GM19193 (cell line): ENCODE results near the gene CFAP20DC.

ENCODE experiments used
- POLR2A ChIP-seq: IDR thresholded peaks from 4 replicates; pipeline ENCODE4 v1.6.1; 2011; ENCODE audit not compliant: insufficient read depth, insufficient read length; ENCODE audit errors: extremely low read depth

The CFAP20DC gene

DNA sequence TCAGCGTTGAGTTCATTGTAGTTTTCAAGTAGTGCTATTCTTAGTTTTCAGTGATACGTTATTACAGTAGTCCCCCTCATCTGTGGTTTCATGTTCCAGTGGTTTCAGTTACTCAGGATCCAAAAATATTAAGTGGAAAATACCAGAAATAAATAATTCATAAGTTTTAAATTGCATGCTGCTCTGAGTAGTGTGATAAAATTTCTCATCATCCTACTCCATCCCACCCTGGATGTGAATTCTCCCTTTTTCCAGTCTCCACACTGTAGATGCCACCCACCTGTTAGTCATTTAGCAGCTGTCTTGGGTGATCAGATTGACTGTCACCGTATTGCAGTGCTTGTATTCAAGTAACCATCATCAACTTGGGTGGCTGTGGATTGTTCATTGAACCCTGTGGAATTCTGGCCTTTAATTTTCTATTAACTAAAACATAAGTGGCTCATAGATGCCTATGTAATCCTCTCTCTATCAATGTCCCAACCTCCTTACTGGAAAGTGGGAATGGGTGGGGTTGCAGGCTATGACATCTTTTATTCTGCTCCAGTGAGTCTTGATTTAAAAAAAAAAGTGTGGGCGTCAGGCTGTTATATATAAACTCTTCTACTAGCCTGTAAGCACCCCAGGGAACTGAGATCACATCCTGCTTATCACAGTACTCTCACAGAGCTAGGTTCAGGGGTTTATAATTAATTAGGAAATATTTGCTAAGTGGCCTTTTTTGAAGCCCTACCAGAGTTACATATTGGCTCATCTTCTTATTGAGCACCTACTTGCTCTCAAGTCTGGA is 97.5 kb downstream of the CFAP20DC start:
- TF ChIP-seq POLR2A: no peak

DNA sequence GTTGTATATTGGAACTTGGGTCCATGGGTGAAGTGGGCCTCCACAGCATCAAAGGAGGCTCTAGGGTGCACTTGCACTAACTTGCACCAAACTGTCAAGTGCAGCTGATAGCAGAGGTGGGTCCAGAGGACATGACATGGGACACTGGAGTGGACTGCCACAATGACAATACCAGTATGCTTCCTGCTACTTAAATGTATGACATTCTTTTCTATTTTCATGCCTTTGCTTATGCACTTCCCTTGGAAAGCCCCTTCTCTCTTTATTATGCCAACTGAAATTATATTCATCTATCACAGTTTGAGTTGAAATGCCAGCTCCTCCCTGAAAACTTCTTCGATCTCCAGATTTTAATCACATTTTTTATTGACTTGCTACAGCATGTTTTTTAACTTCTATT is 101.8 kb downstream of the CFAP20DC start:
- TF ChIP-seq POLR2A: no peak

DNA sequence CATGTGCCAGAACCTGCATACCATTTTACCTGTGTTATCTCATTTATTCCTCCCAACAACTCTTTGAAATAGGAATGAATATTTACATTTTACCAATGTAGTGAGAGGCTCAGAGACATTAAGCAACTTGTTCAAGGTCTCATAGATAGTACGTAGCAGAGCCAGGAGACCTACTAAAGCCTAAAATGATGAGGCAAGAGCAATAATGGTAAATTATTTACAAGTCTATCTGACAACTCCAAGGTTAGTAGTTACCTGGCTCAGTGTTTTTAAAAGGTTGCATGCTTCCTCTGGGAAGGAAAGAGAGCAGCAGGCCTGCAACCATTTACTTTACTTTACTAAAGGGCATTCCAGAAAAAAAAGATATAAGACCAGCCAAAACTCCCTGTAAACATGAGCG is 103.0 kb downstream of the CFAP20DC start:
- no peak for TF ChIP-seq POLR2A

DNA sequence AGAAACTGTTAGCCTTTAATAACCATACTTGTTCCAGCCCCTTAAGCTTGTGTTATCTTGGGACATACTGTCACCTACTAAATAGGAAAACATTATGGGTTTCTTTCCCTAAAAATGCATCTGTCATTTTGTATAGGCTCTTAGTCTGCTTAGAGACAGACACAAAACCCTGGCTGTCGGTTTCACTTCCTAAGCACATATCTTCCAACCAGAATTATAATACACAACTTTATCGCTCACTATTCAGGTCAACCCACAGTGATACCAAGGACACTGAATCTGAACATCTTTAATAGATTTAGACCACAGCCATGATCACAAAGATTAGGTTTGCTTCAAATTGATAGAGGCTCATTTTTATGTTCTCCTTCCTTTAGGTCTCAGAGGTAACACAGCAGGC is 111.8 kb downstream of the CFAP20DC start:
- TF ChIP-seq POLR2A: no peak

DNA sequence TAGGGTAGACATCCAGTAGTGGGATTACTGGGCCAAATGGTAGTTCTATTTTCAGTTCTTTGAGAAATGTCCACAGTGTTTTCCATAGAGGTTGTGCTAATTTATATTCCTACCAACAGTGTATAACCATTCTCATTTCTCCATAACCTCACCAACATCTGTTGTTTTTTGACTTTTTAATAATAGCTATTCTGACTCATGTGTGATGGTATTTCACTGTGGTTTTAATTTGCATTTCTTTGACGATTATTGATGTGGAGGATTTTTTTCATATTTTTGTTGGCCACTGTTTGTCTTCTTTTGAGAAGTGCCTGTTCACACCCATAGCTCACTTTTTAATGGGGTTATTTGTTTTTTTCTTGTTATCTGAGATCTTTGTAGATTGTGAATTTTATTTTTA is 125.2 kb downstream of the CFAP20DC start:
- TF ChIP-seq POLR2A: no peak

DNA sequence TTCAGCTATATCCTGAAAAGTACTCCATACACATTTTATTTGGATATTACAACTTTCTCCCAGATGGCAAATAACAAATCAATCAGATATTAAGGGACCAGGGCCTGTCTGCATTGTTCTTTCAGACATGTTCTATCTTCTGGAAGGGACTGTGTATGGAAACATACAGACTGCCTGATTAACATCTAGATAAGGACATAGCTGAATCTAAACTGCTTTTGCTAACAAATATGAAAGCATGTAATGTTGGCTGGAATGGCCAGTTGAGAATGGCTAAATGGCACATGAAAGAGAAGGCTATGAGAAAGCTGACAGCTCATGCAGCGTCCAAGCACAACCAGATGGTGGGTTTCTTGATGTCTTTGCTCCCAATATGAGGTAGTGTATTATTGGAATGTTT is 149.4 kb downstream of the CFAP20DC start:
- no peak for TF ChIP-seq POLR2A

DNA sequence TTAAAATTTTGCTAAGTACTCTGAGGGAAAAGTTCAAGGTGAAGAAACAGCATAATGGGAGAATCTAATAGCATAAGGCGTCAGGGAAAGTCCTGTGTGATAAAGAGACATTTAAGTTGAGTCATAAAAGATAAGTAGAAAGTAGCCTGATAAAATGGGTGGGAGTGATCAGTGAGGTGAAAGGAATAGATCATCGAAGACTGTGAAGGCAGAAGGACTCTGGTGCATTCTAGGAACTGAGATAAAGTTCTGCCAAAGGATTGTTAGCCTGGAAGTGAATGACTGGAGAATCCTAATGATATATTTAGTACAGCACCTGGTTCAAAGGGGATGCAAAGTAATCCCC is 149.9 kb downstream of the CFAP20DC start:
- no peak for TF ChIP-seq POLR2A

DNA sequence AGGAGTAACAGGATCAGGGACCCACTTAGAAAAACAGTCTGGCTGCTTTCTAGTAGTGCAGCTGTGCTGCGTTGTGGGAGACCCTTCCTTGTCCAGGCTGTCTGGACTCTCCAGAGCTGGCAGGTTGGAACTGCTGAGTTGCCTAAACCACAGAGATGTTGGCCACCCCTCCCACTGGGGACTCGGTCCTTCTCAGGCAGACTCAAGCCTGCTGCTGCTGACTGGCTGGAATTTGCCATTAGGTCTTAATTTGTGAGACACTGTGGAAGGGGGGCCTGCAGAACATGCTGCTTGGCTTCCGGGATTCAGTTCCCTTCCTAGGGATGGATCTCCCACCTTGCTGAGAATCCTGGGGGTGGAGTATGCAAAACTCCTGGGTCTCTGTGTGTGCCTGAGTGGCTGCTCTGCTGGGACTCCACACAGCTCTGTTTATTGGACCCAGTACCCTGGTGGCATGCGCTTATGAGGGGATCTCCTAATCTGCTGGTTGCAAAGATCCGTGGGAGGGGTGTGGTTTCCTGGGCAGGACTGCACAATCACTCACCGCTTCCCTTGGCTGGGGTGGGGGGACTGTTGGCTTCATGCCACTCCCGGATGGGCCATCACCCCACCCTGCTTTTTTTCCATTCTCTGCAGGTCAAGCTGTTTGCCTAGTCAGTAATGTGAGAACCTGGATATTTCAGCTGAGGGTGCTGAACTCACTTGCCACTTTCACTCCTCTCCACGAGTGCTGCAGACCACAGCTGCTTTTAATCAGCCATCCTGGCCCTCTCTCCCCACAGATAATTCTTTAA is 150.5 kb downstream of the CFAP20DC start:
- no peak for TF ChIP-seq POLR2A

DNA sequence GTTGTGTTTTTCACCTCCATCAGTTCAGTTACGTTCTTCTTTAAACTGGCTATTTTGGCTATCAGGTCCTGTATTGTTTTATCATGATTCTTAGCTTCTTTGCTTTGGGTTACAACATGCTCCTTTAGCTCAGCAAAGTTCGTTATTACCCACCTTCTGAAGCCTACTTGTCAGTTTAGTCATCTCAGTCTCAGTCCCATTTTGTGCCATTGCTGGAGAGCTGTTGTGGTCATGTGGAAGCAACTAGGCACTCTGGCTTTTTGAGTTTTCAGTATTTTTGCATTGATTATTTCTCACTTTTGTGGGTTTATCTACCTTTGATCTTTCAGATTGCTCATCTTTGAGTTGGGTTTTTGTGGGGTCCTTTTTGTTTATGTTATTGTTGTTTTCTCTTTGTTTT is 151.3 kb downstream of the CFAP20DC start:
- no peak for TF ChIP-seq POLR2A

DNA sequence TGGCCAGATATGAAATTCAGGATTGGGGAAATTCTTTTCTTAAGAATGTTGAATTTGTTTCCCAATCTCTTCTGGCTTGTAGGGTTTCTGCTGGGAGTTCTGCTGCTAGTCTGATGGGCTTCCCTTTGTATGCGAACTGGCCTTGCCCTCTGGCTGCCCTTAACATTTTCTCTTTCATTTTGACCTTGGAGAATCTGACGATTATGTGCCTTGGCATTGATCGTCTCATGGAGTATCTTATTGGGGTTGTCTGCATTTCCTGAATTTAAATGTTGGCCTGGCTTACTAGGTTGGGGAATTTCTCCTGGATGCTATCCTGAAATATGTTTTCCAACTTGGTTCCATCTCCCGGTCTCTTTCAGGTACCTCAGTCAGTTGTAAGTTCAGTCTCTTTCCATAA is 152.2 kb downstream of the CFAP20DC start:
- TF ChIP-seq POLR2A: no peak

DNA sequence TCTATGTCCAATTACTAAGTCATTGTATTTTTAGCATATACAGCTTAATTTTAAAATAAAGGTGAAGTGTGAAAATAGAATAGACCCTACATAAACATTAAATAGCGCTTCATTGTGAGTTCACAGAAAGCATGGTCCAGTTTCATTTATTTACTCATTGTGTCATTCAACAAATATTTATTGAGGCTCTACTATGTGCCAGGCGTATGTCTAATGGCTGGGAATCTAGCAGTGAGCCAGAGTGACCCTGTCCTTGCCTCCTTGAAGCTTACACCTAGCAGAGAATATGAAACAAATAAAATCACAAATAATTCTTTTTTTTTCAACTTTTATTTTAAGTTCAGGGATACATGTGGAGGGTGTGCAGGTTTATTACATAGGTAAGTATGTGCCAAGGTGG is 161.7 kb downstream of the CFAP20DC start:
- TF ChIP-seq POLR2A: no peak

DNA sequence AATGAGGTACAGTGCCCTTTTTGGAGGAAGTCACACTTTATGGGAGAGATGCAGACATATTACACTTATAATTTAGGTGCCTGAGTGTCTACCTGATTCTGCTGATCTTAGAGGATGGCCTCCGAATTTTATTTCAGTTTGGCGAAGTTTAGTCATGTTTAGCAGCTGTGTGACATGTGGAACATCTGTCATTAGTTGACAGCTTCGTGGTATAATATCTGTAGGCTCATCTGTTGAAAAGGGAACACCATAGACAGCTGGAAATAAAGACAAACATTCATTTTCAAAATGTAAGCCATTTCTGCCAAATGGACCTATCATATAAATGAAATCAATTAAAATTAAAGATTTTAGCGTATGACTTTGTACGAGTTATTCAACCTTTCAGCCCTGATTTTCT is 165.4 kb downstream of the CFAP20DC start:
- no peak for TF ChIP-seq POLR2A

DNA sequence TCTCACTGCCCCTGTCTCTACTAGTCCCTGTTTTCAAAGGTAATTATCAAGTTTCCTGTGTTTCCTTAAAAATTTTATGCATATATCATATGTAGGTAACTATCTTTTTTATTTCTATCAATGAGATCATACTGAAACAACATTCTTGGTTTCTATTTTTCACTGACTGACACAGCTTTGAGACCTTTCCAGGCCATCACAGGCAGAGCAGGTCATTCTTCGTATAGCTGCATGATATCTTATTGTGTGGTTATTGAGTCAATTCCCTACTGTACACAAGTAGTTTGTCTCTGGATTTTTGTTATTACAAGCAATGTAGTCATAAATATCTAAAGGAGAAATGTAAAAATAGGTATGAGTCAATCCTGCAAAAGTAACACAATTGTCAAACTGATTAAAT is 169.6 kb downstream of the CFAP20DC start:
- no peak for TF ChIP-seq POLR2A

DNA sequence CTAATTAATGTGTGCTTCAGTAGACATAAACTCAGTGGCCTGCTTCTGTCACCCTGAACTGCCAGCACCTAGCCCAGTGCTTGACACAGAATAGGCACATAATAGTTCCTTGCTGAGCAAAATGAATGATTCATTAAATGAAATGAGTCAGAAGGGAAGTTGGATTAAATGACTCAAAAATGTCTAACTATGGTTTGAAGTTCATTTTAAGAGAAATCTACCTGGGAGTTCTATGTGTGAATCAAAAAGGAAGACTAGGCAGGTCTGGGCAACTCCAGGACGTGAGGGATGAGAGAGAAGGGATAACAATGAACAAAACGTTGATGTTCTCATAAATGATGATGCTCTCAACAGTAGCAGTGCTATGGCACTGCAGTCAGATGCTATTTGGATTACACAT is 175.0 kb downstream of the CFAP20DC start:
- no peak for TF ChIP-seq POLR2A

DNA sequence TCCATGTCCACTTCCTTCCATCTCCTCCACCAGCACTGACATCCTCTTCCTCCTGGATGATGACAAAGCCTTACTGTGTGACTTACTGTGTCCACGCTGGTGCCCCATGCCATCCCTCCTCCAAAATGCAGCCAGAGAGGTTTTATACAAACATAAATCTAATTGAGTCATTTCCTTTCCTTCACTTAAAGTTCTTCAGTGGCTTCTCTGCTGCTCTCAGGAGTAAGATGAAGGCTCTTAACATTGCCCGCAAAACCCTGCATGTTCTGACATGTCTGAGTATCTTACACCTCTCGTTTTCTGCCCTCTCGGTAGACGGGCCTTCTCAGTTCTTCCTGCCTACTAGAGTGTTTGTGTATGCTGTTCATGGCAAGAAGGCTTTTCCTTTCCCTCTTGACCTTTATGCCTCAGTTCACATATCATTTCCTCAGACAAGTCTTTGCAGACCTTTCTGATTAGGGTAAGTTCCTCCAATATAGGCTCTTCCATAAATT is 175.5 kb downstream of the CFAP20DC start:
- TF ChIP-seq POLR2A: no peak
